ENCODE data around the gene TCF7.

The TCF7 gene

GRCh38 chr5:134177369-134178095 lies 63.1 kb downstream of the TCF7 start:
- Mint-ChIP-seq H3K36me3 (ENCODE audit: low read depth) (peaks cover 12% of the 10 kb centered on the region), H3K4me1 (peaks cover 32% of the 10 kb centered on the region), H3K27ac (peak overlapping the region; percentile 100), H3K9me3 (no peaks in the 10 kb centered on the region), H3K27me3 (ENCODE audit: low read depth, poor library complexity) (peaks cover 13% of the 10 kb centered on the region), H3K4me3 (peak overlapping the region; percentile 97)
- DNase-seq: peak; percentile 15
- no peak for TF ChIP-seq CTCF (IDR thresholded peaks at IDR 0.05)

GRCh38 chr5:134178096-134178419 lies 63.6 kb downstream of the TCF7 start:
- Mint-ChIP-seq H3K27ac (peak overlapping the region; percentile 100), H3K4me3 (peak overlapping the region; percentile 97), H3K36me3 (ENCODE audit: low read depth) (peaks cover 10% of the 10 kb centered on the region), H3K9me3 (no peaks in the 10 kb centered on the region), H3K4me1 (peaks cover 31% of the 10 kb centered on the region), H3K27me3 (ENCODE audit: low read depth, poor library complexity) (peaks cover 13% of the 10 kb centered on the region)
- no peak for TF ChIP-seq CTCF (IDR thresholded peaks at IDR 0.05)
- DNase-seq: no peak

GRCh38 chr5:134183481-134183880 lies 69.0 kb downstream of the TCF7 start:
- Mint-ChIP-seq H3K4me1 (peaks cover 4% of the 10 kb centered on the region), H3K36me3 (ENCODE audit: low read depth) (no peaks in the 10 kb centered on the region), H3K27me3 (ENCODE audit: low read depth, poor library complexity) (peaks cover 13% of the 10 kb centered on the region), H3K27ac (no peak overlapping the region), H3K9me3 (no peaks in the 10 kb centered on the region), H3K4me3 (no peak overlapping the region)
- no peak for DNase-seq
- no peak for TF ChIP-seq CTCF (IDR thresholded peaks at IDR 0.05)

- Mint-ChIP-seq H3K27me3 (ENCODE audit: low read depth, poor library complexity) (peaks cover 10% of the 10 kb centered on the region), H3K36me3 (ENCODE audit: low read depth) (no peaks in the 10 kb centered on the region), H3K4me3 (no peak overlapping the region), H3K27ac (no peak overlapping the region), H3K9me3 (no peaks in the 10 kb centered on the region), H3K4me1 (peaks cover 4% of the 10 kb centered on the region)
- peak; percentile 89 for TF ChIP-seq CTCF (IDR thresholded peaks at IDR 0.05)
- peak; percentile 78 for DNase-seq
Observed at GRCh38 chr5:134184155-134185135, 70.0 kb downstream of the TCF7 start.

- Mint-ChIP-seq H3K4me1 (peaks cover 4% of the 10 kb centered on the region), H3K36me3 (ENCODE audit: low read depth) (no peaks in the 10 kb centered on the region), H3K9me3 (no peaks in the 10 kb centered on the region), H3K27me3 (ENCODE audit: low read depth, poor library complexity) (no peaks in the 10 kb centered on the region), H3K27ac (no peak overlapping the region), H3K4me3 (no peak overlapping the region)
- DNase-seq: no peak
- TF ChIP-seq CTCF (IDR thresholded peaks at IDR 0.05): no peak
Observed at GRCh38 chr5:134188092-134188491, 73.6 kb downstream of the TCF7 start.

Measured in nephron progenitor cell (in vitro differentiated cells).